ENCODE data around the gene TP53. TPM values are rescaled to one million over a fixed set of nuclear protein-coding genes. Genes with fewer than 3 reads are reported as not detected.

The TP53 gene
- total RNA-seq, 1 donor from 2014 or later = 41.5 TPM

- intact Hi-C loops (cut with DNase I) = loop anchor here (10.0 kb wide), 1 partner anchor 51 kb away; the partner anchor contains the start of gene SHBG
- ATAC-seq (peak; percentile 91), DNase-seq (ENCODE audit: low spot score) (peak; percentile 96)
Measured at GRCh38 chr17:7685533-7686221, 1.6 kb downstream of the TP53 start.

DNA sequence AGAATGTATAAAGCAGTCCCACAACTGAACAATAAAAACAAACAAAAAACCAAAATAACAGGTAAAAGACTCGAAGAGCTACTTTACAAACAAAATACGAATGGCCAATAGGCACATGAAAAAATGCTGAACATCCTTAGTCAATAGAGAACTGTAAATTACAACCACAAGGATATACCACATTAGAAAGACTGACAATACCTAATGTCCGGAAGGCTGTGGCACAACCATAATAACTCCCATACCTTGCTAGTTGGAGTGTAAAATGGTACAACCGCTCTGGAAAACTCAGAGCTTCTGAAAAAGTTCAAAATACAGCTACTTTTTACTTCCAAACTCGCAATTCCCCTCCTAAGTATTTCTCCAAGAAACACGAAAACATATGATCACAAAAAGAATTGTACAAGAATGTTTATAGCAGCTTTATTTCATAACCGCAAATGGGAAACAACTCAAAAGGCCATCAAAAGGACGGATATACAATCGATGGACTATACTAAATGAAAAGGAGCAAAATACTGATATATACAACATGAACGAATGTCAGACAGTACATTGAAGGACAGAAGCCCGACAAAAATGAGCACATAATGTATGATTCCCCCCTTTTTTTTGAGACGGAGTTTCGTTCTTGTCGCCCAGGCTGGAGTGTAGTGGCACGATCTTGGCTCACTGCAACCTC is 2.3 kb downstream of the TP53 start:
- no peak for DNase-seq (ENCODE audit: low spot score)
- intact Hi-C loops (cut with DNase I) = loop anchor here (10.0 kb wide), 1 partner anchor 50 kb away; the partner anchor contains the start of gene SHBG
- ATAC-seq = no peak

- intact Hi-C loops (cut with DNase I) = no loop called here
- no peak for DNase-seq (ENCODE audit: low spot score)
- ATAC-seq = no peak
Measured at GRCh38 chr17:7677388-7678067, 9.8 kb downstream of the TP53 start.

DNA sequence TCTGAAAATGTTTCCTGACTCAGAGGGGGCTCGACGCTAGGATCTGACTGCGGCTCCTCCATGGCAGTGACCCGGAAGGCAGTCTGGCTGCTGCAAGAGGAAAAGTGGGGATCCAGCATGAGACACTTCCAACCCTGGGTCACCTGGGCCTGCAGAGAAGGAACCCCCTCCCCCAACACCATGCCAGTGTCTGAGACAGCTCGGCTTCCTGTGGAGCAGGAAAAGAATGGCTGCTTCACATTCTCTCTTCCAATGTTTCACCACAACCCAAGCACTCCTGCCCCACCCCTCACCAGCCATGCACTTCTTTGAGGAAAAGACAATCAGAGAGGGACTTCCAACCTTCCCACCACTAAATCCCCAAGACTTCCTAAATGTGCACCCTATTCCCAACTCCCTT is 10.8 kb downstream of the TP53 start:
- intact Hi-C loops (cut with DNase I) = no loop called here
- ATAC-seq = no peak

GRCh38 chr17:7674934-7675333 is 12.4 kb downstream of the TP53 start:
- ATAC-seq = no peak

More for the DNA sequence above, 10.8 kb downstream of the TP53 start:
- no peak for DNase-seq (ENCODE audit: low spot score)

GRCh38 chr17:7673239-7673638 is 14.1 kb downstream of the TP53 start:
- DNase-seq (ENCODE audit: low spot score) (no peak), ATAC-seq (no peak)
- intact Hi-C loops (cut with DNase I) = no loop called here

More at GRCh38 chr17:7674934-7675333, 12.4 kb downstream of the TP53 start:
- intact Hi-C loops (cut with DNase I) = no loop called here
- no peak for DNase-seq (ENCODE audit: low spot score)

DNA sequence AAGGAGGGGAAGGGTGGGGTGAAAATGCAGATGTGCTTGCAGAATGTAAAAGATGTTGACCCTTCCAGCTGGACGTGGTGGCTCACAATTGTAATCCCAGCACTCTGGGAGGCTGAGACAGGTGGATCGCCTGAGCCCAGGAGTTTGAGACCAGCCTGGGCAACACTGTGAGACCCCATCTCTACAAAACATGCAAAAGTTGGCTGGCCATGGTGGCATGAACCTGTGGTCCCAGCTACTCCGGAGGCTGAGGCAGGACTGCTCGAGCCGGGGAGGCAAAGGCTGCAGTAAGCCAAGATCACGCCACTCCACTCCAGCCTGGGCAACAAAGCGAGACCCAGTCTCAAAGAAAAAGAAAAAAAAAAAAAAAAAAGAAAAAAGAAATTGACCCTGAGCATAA is 18.8 kb downstream of the TP53 start:
- DNase-seq (ENCODE audit: low spot score) (no peak), ATAC-seq (no peak)
- intact Hi-C loops (cut with DNase I) = no loop called here

DNA sequence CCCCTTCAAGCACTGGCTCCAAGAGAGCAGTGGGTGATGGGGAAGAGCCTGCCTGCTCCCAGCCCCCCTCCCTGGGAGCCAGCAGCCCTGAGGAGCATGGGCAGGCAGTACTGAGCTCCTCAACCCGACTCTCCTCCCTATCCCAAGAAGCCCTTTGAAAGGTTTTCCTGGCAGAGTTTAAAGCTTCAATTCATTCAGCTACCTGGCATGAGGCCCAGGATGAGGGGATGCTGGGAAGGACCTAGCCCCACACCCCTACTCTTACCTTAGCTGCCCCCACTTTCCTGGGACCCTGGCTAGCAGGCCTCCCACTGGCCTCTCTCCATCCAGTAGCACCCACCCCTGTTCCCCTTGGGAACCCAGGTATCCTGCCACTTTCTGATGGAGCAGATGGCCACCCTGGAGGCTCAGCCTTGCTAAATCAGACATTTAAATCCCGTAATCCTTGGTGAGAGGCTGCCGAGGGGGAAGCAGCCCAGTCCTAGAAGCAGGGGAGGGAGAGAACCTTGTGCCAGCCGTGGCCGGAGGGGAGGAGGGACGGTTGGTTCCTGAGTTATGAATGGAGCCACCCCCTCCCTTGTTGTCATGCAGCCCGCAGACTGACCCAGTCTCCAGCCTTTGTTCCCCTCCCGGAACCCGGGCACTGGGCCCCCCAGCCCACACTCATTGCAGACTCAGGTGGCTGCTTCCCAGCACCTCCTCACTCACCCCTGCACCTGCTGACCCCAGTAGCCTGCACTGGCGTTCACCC is 19.5 kb downstream of the TP53 start:
- DNase-seq (ENCODE audit: low spot score) = no peak
- intact Hi-C loops (cut with DNase I) = no loop called here
- ATAC-seq = peak; percentile 13

- DNase-seq (ENCODE audit: low spot score) = peak; percentile 69
- peak; percentile 49 for ATAC-seq
- intact Hi-C loops (cut with DNase I) = no loop called here
Measured at GRCh38 chr17:7656958-7657609, 30.2 kb downstream of the TP53 start.

DNA sequence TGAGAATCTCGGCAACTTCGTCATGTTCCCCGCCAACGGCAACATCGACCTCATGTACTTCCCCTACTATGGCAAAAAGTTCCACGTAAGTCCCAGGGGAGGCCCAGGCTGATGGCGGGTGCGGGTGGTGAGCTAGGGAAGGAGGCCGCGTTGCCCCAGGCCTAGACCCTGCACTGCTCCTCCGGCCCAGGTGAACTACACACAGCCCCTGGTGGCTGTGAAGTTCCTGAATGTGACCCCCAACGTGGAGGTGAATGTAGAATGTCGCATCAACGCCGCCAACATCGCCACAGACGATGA is 31.8 kb downstream of the TP53 start:
- intact Hi-C loops (cut with DNase I) = no loop called here
- DNase-seq (ENCODE audit: low spot score) (no peak), ATAC-seq (no peak)

DNA sequence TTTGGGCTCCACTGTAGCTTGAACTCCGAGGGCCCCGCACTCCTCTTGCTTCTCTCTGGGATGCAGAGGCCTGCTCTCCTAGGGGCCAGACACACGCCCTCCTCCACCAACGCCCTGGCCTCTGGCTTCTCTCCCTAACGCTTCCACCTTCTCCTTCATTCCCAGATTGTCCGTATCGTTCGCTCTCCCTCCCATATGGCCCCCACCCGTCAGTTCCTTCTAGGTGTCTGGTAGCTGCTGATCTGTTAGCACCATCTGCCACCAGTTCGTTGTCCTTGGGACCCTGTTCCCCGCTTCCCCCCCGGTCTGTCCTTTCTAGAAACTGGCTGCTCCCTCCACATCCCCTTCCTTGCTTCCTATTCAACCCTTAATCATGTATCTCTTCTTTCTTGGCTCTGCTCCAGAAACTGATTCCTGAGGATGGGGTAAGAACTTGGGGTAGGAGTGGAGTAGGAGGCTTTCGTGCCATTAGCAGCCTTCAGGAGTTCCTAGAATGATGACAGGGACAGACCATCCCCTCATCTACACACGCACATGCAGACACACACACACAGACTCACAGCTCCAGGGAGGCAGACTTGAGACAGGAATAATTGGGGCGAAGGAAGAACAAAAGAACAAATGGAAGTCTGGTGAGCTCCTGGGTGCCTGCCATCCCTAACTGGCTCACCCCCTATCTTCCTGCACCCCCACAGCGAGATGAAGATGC is 32.3 kb downstream of the TP53 start:
- DNase-seq (ENCODE audit: low spot score) = no peak
- intact Hi-C loops (cut with DNase I) = no loop called here
- ATAC-seq = no peak

DNA sequence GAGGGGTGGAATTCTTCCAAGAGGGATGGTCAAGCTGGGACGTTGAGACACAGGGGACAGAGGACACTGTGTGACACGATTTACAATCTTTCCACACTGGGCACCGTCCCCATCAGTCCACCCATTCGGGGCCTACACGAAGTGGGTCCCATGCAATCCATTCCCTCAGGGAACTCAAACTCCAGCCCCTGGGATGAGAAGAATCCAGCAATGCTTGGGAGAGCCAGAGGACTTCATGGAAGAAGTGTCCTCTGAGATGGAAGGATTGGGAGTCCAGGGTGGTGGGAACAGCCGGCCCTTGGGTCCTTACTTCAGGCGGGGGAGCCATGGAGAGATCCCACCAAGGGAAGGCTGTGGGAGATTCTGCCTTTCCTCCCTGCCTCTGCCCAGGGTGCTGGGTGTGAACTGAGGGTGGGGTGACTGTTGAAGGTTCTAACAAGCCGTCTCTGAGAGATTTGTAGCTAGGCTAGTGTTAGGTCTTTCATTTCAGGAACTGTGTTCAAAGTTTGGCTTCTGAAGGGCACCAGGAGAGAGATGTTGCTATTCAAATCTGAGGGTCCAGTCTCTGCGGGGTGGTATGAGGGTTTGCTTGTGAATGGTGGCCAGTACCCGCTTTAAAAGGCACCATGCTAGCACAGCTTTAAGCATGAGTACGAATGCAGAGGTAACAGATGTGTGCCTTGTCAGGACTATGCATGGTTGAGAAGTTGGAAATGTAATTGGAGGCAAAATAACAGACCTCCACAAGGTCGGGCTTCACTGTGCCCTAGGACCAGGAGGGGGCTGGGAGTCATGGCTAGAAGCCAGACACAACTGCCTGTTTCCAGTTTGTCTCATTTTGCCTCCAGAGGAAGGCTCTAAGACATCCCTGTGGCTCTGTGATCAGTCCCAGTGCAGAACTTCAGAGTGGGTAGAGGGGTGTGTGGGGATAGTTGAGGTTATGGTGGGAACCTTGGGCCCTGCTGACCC is 34.6 kb downstream of the TP53 start:
- DNase-seq (ENCODE audit: low spot score) (no peak), ATAC-seq (no peak)
- intact Hi-C loops (cut with DNase I) = no loop called here

GRCh38 chr17:7651665-7652387 is 35.5 kb downstream of the TP53 start:
- ATAC-seq (peak; percentile 18), DNase-seq (ENCODE audit: low spot score) (no peak)
- intact Hi-C loops (cut with DNase I) = no loop called here

GRCh38 chr17:7651097-7651664 is 36.1 kb downstream of the TP53 start:
- no peak for DNase-seq (ENCODE audit: low spot score)
- ATAC-seq = no peak
- intact Hi-C loops (cut with DNase I) = no loop called here

DNA sequence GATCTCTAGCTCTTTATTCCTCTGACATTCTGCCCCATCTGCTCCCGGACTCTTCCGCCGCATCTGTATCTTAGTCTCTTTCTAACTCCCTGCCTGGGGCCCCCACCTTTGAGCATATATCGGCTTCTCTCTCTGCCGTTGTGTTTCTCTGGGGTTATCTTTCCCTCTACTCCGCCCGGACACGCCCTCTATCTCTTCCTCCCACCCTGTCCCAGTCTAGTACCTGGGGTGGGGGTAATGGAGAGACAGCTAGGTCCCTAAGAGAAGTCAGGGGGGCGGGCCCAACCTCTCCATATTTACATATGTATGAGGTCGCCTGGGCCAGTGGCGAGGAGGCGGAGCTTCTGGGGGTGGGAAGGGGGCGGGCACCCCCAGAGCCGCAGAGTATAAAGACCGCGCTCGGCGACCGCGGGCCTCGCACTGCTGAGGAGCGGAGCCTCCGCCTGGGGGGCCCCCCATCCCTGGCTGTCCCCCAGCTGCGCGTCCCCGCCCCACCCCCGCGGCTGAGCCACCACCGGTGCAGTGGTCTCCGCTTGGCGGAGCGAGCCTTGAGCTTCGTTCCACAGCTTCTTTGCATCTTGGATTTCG is 36.7 kb downstream of the TP53 start, which contains the start of gene ATP1B2:
Gene ATP1B2 (plus strand): TSS at position 418 of the 588 bp plus-strand sequence. CDS start 593 bp downstream, outside the sequence.
- DNase-seq (ENCODE audit: low spot score) = peak; percentile 80
- ATAC-seq = peak; percentile 77

DNA sequence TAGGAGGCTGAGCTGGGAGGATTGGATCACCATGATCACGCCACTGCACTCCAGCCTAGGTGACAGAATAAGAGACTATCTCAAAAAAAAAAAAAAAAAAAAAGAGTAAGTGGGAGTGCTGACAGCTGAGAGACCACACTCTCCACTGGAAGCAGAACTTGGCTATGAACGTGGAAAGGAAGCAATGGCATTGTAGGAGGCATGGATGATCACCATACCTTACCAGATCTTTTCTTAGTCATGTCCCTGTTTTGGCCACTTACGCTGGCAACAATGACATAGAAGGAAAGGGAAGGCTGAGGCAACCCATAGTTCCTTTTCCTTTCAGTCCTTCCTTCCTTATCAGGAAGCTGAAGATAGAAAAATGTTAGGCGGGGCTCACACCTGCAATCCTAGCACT is 40.3 kb downstream of the TP53 start:
- ATAC-seq (no peak), DNase-seq (ENCODE audit: low spot score) (no peak)

More for the DNA sequence above, 36.7 kb downstream of the TP53 start, which contains the start of gene ATP1B2:
- intact Hi-C loops (cut with DNase I) = no loop called here

More for the DNA sequence above, 40.3 kb downstream of the TP53 start:
- intact Hi-C loops (cut with DNase I) = no loop called here
